Measurements from ENCODE around the gene MARCO.

Gene MARCO

DNA sequence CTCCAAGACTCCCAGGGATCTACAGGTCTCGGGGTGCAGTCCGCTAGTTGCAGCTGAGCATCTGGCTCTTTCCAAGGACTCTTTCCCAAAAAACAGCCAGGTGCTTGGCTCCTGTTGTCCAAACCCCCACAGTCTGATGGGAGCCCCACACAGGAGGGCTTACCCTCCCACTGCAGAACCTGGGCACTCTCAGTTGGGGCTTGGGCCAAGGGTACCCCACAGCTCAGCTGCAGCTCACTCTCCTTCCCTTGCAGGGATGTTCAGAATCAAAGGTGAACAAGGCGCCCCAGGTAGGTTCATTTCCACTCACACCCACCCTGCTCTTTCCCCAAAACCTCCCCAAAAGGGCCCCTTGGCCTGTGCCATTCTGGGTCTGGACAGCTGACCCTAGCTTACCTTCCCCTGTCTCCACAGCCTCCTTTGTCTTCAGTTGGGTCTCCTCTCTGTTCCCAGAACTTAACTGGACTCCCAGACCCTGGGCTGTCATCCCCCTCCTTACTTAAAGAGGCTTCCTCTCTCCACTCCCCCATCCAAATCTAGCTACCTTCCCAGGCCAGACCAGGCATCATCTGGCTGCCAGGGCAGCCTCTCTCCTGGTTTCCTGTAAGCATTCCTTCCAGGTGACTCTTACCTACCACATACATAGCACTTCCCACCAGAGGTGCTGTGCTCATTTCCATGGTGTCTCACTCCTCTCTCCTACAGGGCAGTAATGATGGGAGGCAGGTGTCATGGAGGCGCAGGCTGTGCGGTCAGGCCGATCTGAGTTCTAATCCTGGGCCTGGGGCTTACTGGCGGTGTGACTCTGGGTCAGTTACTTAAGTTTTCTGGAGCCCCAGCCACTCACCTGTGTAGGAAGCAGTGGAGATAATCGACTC lies 29.5 kb downstream of the MARCO start:
- H3K27ac ChIP-seq = no peak overlapping the region
- TF ChIP-seq, protein P1, sequence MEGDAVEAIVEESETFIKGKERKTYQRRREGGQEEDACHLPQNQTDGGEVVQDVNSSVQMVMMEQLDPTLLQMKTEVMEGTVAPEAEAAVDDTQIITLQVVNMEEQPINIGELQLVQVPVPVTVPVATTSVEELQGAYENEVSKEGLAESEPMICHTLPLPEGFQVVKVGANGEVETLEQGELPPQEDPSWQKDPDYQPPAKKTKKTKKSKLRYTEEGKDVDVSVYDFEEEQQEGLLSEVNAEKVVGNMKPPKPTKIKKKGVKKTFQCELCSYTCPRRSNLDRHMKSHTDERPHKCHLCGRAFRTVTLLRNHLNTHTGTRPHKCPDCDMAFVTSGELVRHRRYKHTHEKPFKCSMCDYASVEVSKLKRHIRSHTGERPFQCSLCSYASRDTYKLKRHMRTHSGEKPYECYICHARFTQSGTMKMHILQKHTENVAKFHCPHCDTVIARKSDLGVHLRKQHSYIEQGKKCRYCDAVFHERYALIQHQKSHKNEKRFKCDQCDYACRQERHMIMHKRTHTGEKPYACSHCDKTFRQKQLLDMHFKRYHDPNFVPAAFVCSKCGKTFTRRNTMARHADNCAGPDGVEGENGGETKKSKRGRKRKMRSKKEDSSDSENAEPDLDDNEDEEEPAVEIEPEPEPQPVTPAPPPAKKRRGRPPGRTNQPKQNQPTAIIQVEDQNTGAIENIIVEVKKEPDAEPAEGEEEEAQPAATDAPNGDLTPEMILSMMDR (IDR thresholded peaks at IDR 0.05) = no peak
- intact Hi-C loops (cut with DNase I; ENCODE audit: low total_unique reads) = no loop called here
- no peaks in the 10 kb centered on the region for H3K4me1 ChIP-seq
- no peak overlapping the region for H3K4me3 ChIP-seq
- DNase-seq = no peak
- no peaks in the 10 kb centered on the region for H3K36me3 ChIP-seq
- H3K9me3 ChIP-seq = peaks cover 0 to 2% (median 0%) of the 10 kb centered on the region in 3 donors
- H3K27me3 ChIP-seq = peaks cover 0 to 14% of the 10 kb centered on the region in 2 donors

DNA sequence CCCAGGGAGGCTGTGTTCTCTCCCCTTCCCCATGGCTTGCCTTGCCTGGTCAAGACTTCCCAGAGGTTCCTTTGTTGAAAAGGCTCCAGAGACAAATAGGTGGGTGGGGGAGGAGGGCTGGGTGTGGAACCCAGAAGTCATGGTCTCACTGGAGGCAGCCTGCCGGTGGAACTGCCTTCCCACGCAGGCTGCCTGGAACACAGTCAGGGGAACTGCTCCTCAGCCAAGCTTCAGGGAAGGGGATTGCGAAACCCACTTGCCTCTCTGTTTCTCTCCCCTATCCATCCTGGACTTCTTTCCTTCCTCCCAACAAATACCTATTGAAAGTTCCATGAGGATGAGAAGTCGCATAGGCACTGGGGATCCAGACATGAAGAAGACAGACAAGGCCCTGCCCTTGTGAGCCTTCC lies 31.6 kb downstream of the MARCO start:
- intact Hi-C loops (cut with DNase I; ENCODE audit: low total_unique reads) = no loop called here
- Histone ChIP-seq H3K27ac (no peak overlapping the region), H3K4me3 (no peak overlapping the region), H3K27me3 (peaks cover 0 to 14% of the 10 kb centered on the region in 2 donors), H3K4me1 (no peaks in the 10 kb centered on the region), H3K9me3 (peaks cover 0 to 5% (median 0%) of the 10 kb centered on the region in 3 donors), H3K36me3 (no peaks in the 10 kb centered on the region)
- no peak for DNase-seq
- TF ChIP-seq, protein P1 (IDR thresholded peaks at IDR 0.05) = no peak

DNA sequence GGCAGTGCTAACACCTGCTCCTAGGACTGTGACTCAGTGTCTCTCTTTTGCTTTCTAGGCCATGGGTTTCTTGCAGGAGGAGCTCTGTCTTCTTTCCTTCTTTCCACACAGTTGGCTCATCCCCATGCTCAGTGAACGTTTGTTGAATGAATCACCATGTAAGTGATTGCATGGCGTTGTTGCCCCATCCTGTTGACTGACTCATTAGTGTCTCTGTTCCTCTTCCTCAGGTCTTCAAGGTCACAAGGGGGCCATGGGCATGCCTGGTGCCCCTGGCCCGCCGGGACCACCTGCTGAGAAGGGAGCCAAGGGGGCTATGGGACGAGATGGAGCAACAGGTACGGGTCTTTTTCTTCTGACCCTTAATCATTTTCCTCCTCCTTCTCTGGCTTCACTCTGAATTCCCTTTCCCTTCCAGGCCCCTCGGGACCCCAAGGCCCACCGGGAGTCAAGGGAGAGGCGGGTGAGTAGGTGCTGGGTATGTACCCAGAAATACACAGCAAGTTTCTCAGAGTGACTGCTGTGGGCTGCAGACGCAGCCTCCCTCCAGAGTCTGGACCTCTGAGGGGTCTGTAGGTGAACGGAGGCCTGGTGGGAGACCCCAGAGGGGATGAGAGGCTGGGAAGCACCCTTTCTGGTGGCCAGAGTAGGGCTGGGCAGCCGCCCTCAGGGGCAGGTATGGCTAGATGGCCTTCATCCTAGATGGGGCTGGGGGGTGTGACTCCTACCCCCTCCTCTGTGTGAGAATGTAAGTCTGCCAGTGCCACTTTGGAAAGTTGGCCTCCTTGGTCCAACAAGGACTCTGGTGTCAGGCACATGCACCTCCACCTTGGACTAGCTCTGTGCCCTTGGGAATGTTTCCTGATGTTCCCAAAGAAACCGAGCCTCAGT lies 32.4 kb downstream of the MARCO start:
- H3K36me3 ChIP-seq = no peaks in the 10 kb centered on the region
- H3K9me3 ChIP-seq = peaks cover 0 to 5% (median 0%) of the 10 kb centered on the region in 3 donors
- no peak overlapping the region for H3K27ac ChIP-seq
- no peaks in the 10 kb centered on the region for H3K4me1 ChIP-seq
- peaks cover 0 to 12% of the 10 kb centered on the region in 2 donors for H3K27me3 ChIP-seq
- TF ChIP-seq, protein P1 (IDR thresholded peaks at IDR 0.05) = no peak
- DNase-seq = peak in 1 of 2 donors; percentile 45
- H3K4me3 ChIP-seq = no peak overlapping the region
- intact Hi-C loops (cut with DNase I; ENCODE audit: low total_unique reads) = no loop called here

DNA sequence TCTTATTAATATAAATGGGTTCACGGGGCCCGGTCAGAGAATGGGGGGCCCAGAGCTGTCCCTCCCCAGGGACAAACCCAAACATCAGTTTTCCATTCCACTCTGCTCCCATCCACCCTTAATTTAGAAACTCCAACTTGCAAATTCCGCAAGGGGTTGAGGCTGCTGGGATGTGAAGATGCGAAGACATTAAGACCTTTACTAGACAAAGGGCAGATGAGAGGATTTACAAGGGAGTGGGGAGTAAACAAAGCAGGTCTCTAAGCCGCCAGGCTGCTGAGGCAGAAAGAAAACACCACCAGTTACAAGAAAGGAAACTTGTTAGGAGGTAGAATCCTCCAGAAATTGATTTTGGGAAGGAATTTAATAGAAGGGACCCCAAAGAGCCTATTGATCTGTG lies 33.1 kb downstream of the MARCO start:
- H3K9me3 ChIP-seq = peaks cover 0 to 5% (median 0%) of the 10 kb centered on the region in 3 donors
- H3K27ac ChIP-seq = no peak overlapping the region
- no peak for DNase-seq
- peaks cover 0 to 11% of the 10 kb centered on the region in 2 donors for H3K27me3 ChIP-seq
- TF ChIP-seq, protein P1 (IDR thresholded peaks at IDR 0.05) = no peak
- intact Hi-C loops (cut with DNase I; ENCODE audit: low total_unique reads) = no loop called here
- H3K4me1 ChIP-seq = no peaks in the 10 kb centered on the region
- H3K4me3 ChIP-seq = no peak overlapping the region
- H3K36me3 ChIP-seq = no peaks in the 10 kb centered on the region

DNA sequence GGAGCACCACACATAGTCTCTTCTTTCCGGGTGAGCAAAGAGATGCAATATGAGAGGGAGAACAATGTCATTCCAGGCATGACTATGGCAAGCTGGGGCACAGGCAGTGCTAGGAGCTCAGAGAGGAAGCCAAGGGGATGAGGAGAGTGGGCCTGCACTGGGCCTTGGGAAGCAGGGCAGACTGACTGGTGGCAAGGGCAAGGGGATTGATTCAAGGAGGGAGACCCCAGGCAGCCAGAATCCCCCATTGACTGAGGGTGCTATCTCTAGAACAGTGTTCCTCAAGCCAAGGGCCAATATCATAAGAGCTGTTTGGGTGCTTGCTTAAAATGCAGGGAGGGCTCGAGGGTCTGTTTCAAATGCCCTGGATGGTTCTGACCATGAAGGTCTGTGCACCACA lies 36.1 kb downstream of the MARCO start:
- no peaks in the 10 kb centered on the region for H3K4me1 ChIP-seq
- DNase-seq = no peak
- H3K4me3 ChIP-seq = no peak overlapping the region
- no peaks in the 10 kb centered on the region for H3K36me3 ChIP-seq
- intact Hi-C loops (cut with DNase I; ENCODE audit: low total_unique reads) = no loop called here
- peaks cover 0 to 5% (median 0%) of the 10 kb centered on the region in 3 donors for H3K9me3 ChIP-seq
- H3K27me3 ChIP-seq = peaks cover 0 to 11% of the 10 kb centered on the region in 2 donors
- no peak overlapping the region for H3K27ac ChIP-seq
- TF ChIP-seq, protein P1 (IDR thresholded peaks at IDR 0.05) = no peak
